Endothelial cell of umbilical vein (primary cell): Measurements from ENCODE around the gene USP7. TPM values are rescaled to one million over a fixed set of nuclear protein-coding genes. Genes with fewer than 3 reads are reported as not detected.

Source experiments
- BruUV-seq: library from RNA; stranded (reverse); fragments of 400-500 nt; replicated peaks from 2 replicates; lab custom pipeline; 2021; lab: Mats Ljungman, UMichigan
- CTCF ChIA-PET: fragments of 300-600, 350-600 bp; sonication (Branson Sonifier 250); formaldehyde crosslinking; loops from one replicate; lab custom pipeline; 2021; ENCODE audit warnings: antibody characterized with exemption, inconsistent platforms; lab: Charles Lee
- POLR2A ChIA-PET: fragments of 300-600, 350-600 bp; sonication (Branson Sonifier 250); formaldehyde crosslinking; loops from one replicate; lab custom pipeline; 2021; ENCODE audit warnings: antibody characterized with exemption, inconsistent platforms; lab: Charles Lee
- DNase-seq: peaks from one replicate; pipeline ENCODE4 v3.0.0-alpha.2; 2011; ENCODE audit warnings: low read depth, low spot score
- FAIRE-seq: peaks from 2 replicates; lab custom pipeline; 2011; peaks lifted over from hg19 to GRCh38; lab: Jason Lieb, UNC
- H2AFZ ChIP-seq: 2 replicates; pipeline ENCODE4 v1.6.0; 2012; ENCODE audit warnings: low read depth, low read length, control low read depth, inconsistent platforms
- H3K27ac ChIP-seq: 2 replicates; pipeline ENCODE4 v1.5.1; 2011; ENCODE audit warnings: low read depth, mild to moderate bottlenecking, control low read depth, low read length, moderate library complexity; ENCODE audit not compliant: insufficient read depth
- H3K27me3 ChIP-seq, 2 experiments: 2 replicates each; pipeline versions ENCODE4 v1.6.0 to v1.6.1; 2011; ENCODE audit warnings: low read length in 2 of 2, mixed read lengths in 1 of 2; ENCODE audit not compliant: control insufficient read depth in 2 of 2, insufficient read depth in 2 of 2
- H3K36me3 ChIP-seq, 2 experiments: 2 replicates in 1 of 2; 3 replicates in 1 of 2; pipeline ENCODE4 v1.5.1; 2011; ENCODE audit warnings: low read length in 2 of 2, mild to moderate bottlenecking in 1 of 2, moderate library complexity in 1 of 2; ENCODE audit not compliant: control insufficient read depth in 2 of 2, insufficient read depth in 2 of 2; ENCODE audit errors: extremely low read depth in 1 of 2
- H3K4me1 ChIP-seq: 3 replicates; pipeline ENCODE4 v1.5.1; 2011; ENCODE audit warnings: mild to moderate bottlenecking, low read length; ENCODE audit not compliant: control insufficient read depth, insufficient read depth; ENCODE audit errors: extremely low read depth
- H3K4me2 ChIP-seq: 2 replicates; pipeline ENCODE4 v1.6.1; 2011; ENCODE audit warnings: low read length, control low read depth, mixed read lengths; ENCODE audit not compliant: insufficient read depth
- H3K4me3 ChIP-seq, 3 experiments: fragments of 200-600 bp in 1 of 3; sonication (generic), shearing (Covaris generic) in 1 of 3; replicated peaks in 1 of 3; 2 replicates each; pipeline ENCODE4 v1.5.1; 2011 to 2016; ENCODE audit warnings: control low read depth in 3 of 3, low read length in 3 of 3, mild to moderate bottlenecking in 2 of 3, inconsistent platforms in 1 of 3, low read depth in 1 of 3, moderate library complexity in 1 of 3; ENCODE audit not compliant: insufficient read depth in 1 of 3
- H3K79me2 ChIP-seq: 2 replicates; pipeline ENCODE4 v1.6.0; 2012; ENCODE audit warnings: low read length, inconsistent platforms; ENCODE audit not compliant: control insufficient read depth, insufficient read depth
- H3K9ac ChIP-seq: replicated peaks from 2 replicates; pipeline ENCODE3; 2011; ENCODE audit warnings: low read length, control low read depth; ENCODE audit not compliant: insufficient read depth; ENCODE audit errors: extremely low read depth
- H3K9me1 ChIP-seq: replicated peaks from 3 replicates; pipeline ENCODE4 v1.6.0; 2011; ENCODE audit warnings: mild to moderate bottlenecking, low read length; ENCODE audit not compliant: control insufficient read depth, insufficient read depth; ENCODE audit errors: extremely low read depth
- H3K9me3 ChIP-seq: replicated peaks from 2 replicates; pipeline ENCODE4 v1.5.1; 2012; ENCODE audit warnings: low read length, inconsistent platforms; ENCODE audit not compliant: control insufficient read depth, insufficient read depth
- H4K20me1 ChIP-seq: replicated peaks from 2 replicates; pipeline ENCODE3; 2011; ENCODE audit warnings: mild to moderate bottlenecking, low read length; ENCODE audit not compliant: control insufficient read depth, insufficient read depth; ENCODE audit errors: extremely low read depth
- EZH2 ChIP-seq: IDR thresholded peaks from 2 replicates; pipeline ENCODE4 v1.6.1; 2012; ENCODE audit warnings: borderline replicate concordance, low read depth, mild to moderate bottlenecking, moderate library complexity, low read length, inconsistent platforms; ENCODE audit not compliant: severe bottlenecking
- FOS ChIP-seq: IDR thresholded peaks from 2 replicates; pipeline ENCODE4 v1.6.1; 2011; ENCODE audit warnings: mild to moderate bottlenecking, low read length, moderate library complexity, borderline replicate concordance; ENCODE audit not compliant: insufficient read depth
- GATA2 ChIP-seq: IDR thresholded peaks from 2 replicates; pipeline ENCODE4 v1.7.0; 2011; ENCODE audit warnings: low read depth, mild to moderate bottlenecking, moderate library complexity, mixed read lengths, low read length; ENCODE audit not compliant: insufficient read length, insufficient read depth
- JUN ChIP-seq: IDR thresholded peaks from 2 replicates; pipeline ENCODE4 v1.6.1; 2011; ENCODE audit warnings: borderline replicate concordance, low read depth; ENCODE audit not compliant: insufficient read length, insufficient read depth
- MYC ChIP-seq: IDR thresholded peaks from one replicate; pipeline ENCODE4 v1.6.1; 2011; ENCODE audit warnings: mild to moderate bottlenecking, low read depth, low read length
- POLR2A ChIP-seq: IDR thresholded peaks from 2 replicates; pipeline ENCODE4 v1.6.1; 2012; ENCODE audit warnings: low read depth, mild to moderate bottlenecking, control low read depth, low read length
- POLR2AphosphoS5 ChIP-seq: IDR thresholded peaks from 2 replicates; pipeline ENCODE4 v1.6.1; 2012; ENCODE audit warnings: low read depth, mild to moderate bottlenecking, control low read depth, low read length, moderate library complexity; ENCODE audit not compliant: insufficient read depth
- dilution Hi-C: fragments of 300-500 bp; cut with MboI; formaldehyde crosslinking; loops from one replicate; pipeline ENCODE4 v1.15.0; 2019; ENCODE audit warnings: low sequenced_read_pairs; ENCODE audit not compliant: extremely low pct_ligation_motif_present
- intact Hi-C: fragments of 100-400 bp; cut with micrococcal nuclease; formaldehyde crosslinking; loops from one replicate; pipeline ENCODE4 v1.10.0; 2022
- polyA plus RNA-seq, 4 experiments: library from polyadenylated mRNA; depleted of rRNA in 3 of 4; stranded (reverse) in 3 of 4; unstranded in 1 of 4; fragments of >200 nt; gene quantifications; 2 replicates each; pipeline versions ENCODE4 v1.2.1 to v1.2.3, GENCODE V29; 2011 to 2012; ENCODE audit warnings: missing spikeins in 1 of 4
- total RNA-seq: library from RNA; stranded (reverse); gene quantifications from 2 replicates; pipeline ENCODE4 v1.2.3, GENCODE V29; 2021
- TF ChIP-seq, protein P1 (sequence below), 2 donors: IDR thresholded peaks; 1 replicate in 1 of 2; 2 replicates in 1 of 2; pipeline ENCODE4 v1.5.1; 2011; ENCODE audit warnings: low read length in 2 of 2, mild to moderate bottlenecking in 2 of 2, moderate library complexity in 2 of 2, control low read depth in 1 of 2, inconsistent platforms in 1 of 2, low read depth in 1 of 2; ENCODE audit not compliant: insufficient read depth in 1 of 2; ENCODE audit errors: extremely low read depth in 1 of 2
- TF ChIP-seq, protein P2 (sequence below): IDR thresholded peaks from 2 replicates; pipeline ENCODE4 v1.6.1; 2011; ENCODE audit not compliant: insufficient read depth, insufficient read length

USP7 gene
- total and polyA plus RNA-seq, 2 donors (not counting 3 experiments of a cell fraction or from before 2014, with no cell fraction given): 17.7 to 130 TPM

DNA sequence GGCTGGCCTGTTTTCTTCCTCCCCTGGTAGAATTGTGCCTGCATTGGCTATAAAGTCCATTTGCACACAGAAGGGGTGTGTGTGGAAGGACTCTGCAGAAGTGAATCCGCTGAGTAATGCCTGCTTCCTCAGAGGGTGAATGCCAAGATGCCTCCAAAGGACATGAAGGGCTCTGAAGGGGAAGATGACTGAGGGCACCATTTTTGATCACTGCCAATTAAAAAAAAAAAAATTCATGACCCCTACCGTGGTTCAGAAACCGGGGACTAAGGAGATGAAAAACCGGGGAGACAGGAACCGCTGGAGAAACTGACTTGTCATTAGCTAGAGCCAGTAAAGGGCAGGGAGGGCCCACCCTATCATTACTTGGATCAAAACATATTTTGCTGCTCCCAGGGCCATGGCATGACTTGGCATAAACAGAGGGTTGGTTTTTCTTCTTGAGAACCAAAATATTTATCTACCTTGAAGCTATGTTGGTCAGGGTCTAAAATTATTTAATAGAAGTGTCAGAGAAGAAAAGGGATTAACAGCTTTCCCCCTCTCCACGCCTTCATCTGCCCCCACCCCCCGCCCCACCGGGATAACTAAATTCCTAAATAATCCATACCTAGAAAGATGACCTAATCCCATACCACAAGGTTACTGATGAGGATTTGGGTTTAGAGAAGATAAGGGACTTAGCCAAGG lies 3.6 kb upstream of the USP7 start:
- no peaks in the 10 kb centered on the region for H3K27me3 ChIP-seq
- peaks cover 3% of the 10 kb centered on the region for H3K4me1 ChIP-seq
- CTCF ChIA-PET: interaction anchor here (0.5 to 0.7 kb wide), 2 partner anchors 42 to 66 kb away, joined by 3 read pairs; no protein-coding TSS in a partner anchor
- POLR2A ChIA-PET: no interaction called here
- intact Hi-C loops: no loop called here
- H4K20me1 ChIP-seq: no peaks in the 10 kb centered on the region
- H2AFZ ChIP-seq: no peak overlapping the region
- BruUV-seq: no TSS peak
- no peaks in the 10 kb centered on the region for H3K36me3 ChIP-seq
- FAIRE-seq (no peak), DNase-seq (no peak)
- H3K9me1 ChIP-seq: no peaks in the 10 kb centered on the region
- dilution Hi-C loops: no loop called here
- H3K79me2 ChIP-seq: peaks cover 8% of the 10 kb centered on the region
- H3K4me2 ChIP-seq: no peak overlapping the region
- no peaks in the 10 kb centered on the region for H3K9me3 ChIP-seq
- H3K9ac ChIP-seq: no peak overlapping the region
- no peak overlapping the region for H3K4me3 ChIP-seq
- TF ChIP-seq, protein P1, sequence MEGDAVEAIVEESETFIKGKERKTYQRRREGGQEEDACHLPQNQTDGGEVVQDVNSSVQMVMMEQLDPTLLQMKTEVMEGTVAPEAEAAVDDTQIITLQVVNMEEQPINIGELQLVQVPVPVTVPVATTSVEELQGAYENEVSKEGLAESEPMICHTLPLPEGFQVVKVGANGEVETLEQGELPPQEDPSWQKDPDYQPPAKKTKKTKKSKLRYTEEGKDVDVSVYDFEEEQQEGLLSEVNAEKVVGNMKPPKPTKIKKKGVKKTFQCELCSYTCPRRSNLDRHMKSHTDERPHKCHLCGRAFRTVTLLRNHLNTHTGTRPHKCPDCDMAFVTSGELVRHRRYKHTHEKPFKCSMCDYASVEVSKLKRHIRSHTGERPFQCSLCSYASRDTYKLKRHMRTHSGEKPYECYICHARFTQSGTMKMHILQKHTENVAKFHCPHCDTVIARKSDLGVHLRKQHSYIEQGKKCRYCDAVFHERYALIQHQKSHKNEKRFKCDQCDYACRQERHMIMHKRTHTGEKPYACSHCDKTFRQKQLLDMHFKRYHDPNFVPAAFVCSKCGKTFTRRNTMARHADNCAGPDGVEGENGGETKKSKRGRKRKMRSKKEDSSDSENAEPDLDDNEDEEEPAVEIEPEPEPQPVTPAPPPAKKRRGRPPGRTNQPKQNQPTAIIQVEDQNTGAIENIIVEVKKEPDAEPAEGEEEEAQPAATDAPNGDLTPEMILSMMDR (IDR thresholded peaks at IDR 0.05; ENCODE audit: extremely low read depth in 1 of 2, insufficient read depth in 1 of 2, low read depth in 1 of 2, low read length in 2 of 2): no peak
- TF ChIP-seq MYC (no peak), GATA2 (no peak), JUN (no peak), FOS (no peak), POLR2AphosphoS5 (no peak), EZH2 (no peak), POLR2A (no peak)
- TF ChIP-seq, protein P2, sequence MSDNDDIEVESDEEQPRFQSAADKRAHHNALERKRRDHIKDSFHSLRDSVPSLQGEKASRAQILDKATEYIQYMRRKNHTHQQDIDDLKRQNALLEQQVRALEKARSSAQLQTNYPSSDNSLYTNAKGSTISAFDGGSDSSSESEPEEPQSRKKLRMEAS: no peak
- no peak overlapping the region for H3K27ac ChIP-seq
